Stimulated activated CD8-positive, alpha-beta memory T cell treated with anti-CD3 and anti-CD28 coated beads, Interleukin-12 subunit alpha, Interleukin-12 subunit beta, amount 100 ng/mL, for 24 hours (primary cell): ENCODE results near the gene ADPRHL1.
"Not testable (repeated sequence)": the region's sequence is repeated elsewhere in the genome, so short reads cannot be mapped to it uniquely, and the experiment has no call there.

ENCODE experiments used
- DNase-seq: peaks from one replicate; pipeline ENCODE4 v3.0.0-alpha.2; 2020; ENCODE audit errors: extremely low read depth

The ADPRHL1 gene

DNA sequence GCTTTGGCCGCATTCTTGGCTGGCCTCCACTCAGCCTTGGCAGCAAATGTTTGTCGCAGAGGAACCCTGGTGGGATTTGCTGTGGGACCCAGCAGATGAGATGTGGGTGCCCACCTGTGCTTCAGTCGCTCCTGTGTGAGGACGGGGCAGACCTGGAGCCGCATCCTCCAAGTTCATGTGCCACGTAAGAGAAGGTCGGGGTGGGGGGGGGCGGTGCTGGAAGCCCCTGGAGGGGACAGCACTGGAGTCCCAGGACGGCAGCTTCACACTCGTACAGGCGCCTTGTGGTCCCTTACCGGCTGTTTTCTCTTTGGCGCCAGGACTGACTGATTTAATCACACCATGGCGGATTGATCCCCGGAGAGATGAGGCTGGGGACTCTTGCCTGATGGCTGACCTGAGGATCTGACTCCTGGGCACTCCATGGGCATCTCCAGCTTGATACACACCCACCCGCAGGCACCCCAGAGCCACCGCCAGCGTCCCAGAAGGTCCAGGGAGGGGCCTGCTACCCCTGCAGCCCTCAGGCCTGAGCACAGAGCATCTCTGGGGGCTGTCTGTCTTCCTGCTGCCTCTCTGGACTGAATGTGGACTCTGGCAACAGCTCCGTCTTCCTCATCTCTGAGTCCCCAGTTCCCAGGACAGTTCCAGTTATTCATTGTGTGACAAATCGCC, 79.3 kb downstream of the ADPRHL1 start:
- no peak for DNase-seq

DNA sequence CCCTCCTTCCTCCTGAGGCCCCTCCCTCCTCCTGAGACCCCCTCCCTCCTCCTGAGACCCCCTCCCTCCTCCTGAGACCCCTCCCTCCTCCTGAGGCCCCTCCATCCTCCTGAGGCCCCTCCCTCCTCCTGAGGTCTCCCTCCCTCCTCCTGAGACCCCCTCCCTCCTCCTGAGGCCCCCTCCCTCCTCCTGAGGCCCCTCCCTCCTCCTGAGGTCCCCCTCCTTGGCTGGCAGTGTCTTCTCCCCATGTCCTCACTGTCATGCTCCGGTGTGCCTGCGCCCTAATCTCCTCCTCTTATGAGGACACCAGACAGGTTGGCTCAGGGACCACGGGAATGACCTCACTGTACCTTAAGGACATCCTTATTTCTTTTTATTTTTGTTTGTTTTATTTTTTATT, 81.6 kb downstream of the ADPRHL1 start:
- not testable (repeated sequence) for DNase-seq

DNA sequence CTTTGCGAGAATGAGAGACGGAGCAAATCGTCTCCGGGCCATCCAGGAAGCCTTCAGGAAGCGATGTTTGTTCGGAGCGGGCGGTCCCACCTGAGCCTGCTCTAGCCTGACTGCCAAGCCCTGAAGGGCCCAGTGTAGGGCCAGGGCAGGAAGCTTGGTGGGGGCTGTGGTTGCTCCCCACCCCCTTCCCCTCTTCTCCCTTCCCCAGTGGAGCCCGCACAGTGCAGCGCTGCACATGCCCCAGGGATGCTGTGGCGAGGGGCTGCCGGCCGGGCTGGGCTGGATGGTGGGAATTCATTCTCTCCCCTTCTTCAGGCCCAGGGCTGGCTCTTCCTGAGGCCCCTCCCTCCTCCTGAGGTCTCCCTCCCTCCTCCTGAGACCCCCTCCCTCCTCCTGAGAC, 82.2 kb downstream of the ADPRHL1 start:
- DNase-seq = no peak

DNA sequence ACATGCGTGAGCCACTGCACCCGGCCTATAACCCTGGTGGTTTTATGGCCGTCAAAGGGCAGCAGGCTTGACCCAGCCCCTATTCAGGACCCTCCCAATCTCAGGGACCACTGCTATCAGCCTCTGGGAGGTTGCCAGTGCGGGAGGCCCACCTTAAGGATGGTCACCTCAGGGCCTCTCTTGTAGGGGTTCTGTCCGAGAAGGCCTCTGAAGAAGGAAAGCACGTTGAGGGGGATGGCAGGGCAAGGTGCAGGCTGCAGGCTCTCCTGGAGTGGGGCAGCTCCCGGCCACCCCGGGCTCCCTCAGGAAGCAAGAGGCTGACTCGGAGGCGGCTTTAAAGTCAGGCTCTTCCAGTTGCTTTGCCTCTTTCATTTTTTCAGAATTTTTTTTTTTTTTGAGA, 83.4 kb downstream of the ADPRHL1 start:
- no peak for DNase-seq

DNA sequence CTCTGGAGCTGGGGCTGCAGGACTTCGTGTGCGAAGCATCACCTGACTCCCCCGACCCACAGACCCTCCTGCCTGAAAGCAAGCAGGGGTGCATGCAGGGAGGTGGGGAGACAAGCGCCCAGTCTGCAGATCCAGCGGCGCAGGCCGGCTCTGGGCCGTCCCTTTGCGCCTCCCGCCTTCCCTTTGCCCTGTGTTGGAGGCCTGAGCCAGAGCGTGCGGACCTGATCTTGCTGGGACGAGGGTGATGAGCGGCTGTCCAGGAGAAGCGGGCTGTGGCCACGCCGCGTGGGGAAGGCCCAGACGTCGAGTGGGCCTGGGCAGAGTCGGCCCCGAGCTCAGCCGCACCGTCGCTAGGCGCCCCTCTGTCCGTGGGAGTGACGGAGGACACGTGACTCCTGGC, 84.1 kb downstream of the ADPRHL1 start:
- DNase-seq = no peak

DNA sequence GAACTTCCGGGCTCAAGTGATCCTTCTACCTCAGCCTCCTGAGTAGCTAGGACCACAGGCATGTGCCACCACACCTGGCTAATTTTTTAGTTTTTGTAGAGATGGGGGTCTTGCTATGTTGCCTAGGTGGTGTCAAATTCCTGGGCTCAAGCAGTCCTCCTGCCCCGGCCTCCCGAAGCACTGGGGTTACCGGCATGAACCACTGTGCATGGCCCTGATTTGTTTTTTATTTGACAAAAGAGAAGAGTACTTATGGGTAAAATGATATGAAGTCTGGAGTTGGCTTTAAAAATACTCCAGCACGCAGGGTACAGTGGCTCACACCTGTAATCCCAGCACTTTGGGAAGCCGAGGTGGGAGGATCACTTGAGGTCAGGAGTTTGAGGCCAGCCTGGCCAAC, 84.9 kb downstream of the ADPRHL1 start:
- DNase-seq = not testable (repeated sequence)

DNA sequence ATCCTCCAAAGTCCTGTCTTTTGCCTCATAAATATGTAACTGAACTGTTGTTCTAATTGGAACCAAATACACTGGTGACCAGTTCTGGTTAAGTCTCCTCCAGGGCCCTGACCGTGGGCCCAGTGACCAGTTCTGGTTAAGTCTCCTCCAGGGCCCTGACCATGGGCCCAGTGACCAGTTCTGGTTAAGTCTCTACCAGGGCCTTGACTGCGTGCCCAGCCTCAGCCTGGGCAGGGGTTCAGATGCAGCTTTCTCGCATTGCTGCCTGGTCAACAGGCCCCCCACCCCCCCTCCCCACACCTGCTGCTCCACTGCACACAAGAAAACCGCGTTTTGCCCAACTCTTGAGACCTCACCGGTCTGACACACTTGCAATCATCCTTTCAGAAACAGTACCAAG, 85.5 kb downstream of the ADPRHL1 start:
- no peak for DNase-seq

DNA sequence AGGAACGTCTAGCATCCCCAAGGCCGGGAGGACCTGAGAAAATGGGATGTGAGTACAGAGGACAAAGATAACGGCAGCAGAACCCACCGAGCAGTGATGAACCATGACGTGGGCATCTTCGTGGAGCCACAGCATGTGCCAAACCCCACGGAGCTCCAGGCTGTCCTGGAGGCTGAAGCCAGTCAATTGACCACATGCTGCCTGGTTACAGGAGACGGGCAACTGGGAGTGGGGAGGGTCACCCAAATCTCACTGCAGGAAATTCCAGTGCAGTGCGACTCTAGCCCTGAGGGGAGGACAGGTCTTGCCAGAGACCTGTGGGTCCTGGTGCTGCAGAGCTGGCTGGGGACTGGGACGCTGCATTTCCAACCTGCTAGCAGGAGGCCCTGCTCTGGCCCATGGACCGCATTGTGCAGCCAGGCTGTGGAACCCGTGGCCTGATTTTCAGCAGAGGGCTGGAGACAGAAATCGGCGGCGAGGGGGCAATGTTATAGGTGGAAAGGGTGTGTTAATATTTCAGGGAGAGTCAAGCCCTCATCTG, 86.2 kb downstream of the ADPRHL1 start:
- no peak for DNase-seq

DNA sequence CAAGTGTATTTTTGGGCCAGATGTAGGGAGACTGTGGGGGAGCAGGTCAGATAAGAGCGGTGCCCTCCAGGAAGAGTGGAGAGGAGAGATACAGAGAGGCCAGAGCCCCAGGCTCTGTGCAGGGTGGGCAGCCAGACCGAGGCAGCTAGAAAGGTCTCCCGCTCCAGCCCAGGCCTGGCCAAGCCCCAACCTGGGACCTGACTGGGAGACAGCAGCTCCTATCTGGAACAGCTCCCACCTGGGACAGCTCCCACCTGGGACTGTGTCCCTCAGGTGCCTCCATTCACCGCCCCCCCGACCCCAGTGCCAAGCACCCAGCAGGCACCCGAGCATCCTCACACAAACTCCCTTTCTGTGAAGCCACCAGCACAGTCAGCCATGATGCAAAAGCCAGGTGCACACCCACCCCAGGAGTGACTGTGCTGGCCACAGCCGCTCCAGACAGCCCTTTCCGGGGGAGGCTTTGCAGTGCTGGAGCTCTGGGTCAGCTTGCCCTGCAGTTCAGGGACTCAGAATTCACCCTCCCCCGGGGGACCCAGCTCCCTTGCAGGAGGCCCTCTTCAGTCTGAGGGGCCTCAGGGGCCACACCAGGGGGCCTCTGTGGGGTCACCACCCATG, 87.2 kb downstream of the ADPRHL1 start:
- no peak for DNase-seq

DNA sequence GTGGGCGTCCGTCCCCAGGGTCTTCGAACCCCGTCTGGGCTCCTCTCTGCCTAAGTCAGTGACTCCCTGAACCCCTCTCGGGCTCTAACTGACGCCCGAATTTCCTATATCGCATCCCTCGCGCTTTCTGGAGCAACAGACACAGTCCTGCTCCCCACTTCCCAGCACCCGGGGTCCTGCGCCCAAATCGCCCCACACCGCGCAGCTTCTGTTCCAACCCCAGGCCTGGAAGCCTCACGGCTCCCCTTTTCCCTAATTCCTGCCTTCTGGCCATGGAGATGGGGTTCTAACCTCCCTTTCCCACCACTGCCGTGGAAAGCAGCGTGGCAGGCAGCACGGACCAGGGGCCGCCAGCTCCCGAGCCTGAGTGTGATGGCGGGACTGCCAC, 87.7 kb downstream of the ADPRHL1 start:
- DNase-seq = no peak

DNA sequence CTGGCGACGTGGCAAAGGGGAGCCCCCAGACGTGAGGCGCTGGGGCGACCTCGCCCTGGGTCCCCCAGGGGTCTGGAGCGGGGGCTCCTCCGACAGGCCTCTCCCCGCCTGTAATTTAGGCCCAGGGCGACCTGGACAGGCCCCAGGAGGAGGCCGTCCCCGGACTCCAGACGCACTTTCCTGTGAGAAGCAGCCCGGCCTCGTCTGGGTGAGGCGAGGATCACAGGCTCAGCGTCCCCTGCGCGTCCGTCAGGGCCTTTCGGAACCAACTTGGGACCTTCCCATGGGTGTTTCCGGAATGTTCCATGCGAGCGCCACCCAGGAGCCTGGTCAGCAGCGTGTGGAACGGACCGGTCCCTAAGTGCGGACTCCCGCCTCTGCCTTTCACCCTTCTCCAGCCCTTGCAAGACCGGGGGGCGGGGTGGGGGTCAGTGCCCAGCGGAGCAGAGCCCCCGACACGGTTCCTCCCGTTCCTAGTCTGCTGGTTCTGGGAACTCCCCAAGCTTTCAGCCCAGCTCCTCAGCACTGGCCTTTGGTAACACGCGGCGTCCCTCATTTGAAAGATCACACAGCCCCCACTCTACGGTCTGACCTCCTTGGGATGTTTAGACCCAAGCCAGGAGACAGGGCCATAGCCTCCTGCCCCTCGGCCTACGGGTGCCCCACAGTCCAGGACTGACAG, 88.2 kb downstream of the ADPRHL1 start:
- no peak for DNase-seq

DNA sequence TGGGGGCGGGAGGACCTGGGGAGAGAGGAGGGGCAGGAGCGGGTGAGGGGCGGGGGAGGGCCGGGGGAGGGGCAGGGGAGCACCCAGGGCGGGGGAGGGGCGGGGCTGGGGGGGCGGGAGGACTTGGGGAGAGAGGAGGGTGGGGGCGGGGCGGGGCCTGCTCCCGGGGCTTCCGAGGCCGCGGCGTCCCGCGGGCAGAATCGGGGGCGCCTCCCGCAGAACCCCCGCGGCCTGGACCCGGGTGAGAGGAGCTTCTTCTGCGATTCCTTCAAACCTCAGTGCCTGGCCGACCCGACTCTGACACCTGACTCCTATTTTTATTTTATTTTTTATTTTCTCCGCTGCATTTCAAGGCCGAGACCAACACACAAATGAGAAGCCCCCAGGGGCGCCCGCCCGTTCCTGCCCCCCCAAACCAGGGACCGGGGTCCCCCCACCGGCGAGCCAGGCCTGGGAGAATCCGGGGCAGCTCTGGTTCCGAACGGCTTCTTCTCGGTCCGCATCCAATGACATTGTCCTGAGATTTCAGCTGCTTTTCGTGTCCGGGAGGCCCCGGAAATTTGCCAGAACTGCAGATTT, 88.9 kb downstream of the ADPRHL1 start:
- DNase-seq = no peak

DNA sequence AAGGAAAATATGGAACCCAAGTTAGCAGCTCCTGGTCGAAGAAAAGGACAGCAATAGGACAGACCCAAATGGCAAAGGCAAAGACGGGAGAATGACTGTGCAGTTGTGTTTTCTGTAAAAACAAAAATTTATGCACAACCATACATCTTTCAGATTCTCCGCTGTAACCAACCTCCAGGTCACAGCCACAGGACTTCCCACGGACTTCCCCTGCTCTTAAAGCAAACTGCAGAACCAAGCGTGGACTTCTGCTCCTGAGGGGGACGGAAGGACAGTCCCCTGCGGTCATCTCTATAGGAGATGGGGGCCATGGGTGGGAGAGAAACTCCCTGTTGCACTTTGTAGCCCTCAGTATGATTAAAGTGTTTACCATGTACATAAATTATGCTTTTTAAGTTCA, 91.9 kb downstream of the ADPRHL1 start:
- no peak for DNase-seq

DNA sequence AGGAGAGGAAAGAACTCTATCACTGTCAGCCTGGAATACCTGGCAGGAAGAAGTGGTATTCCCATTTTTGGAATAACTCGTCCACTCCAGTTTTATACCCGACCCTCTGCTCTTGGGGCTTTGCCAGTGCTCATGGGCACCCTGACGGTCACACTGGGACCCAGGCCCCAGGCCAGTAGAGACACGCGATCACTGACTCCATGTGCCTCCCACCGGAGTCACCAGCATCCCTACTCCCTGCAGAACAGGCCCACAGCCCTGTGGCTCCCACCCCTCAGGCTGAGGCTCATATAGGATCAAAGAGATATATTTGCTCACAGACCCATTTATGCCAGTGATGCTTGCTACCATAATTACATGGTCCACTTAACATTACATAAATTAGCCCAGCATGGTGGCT, 92.8 kb downstream of the ADPRHL1 start:
- DNase-seq = no peak

DNA sequence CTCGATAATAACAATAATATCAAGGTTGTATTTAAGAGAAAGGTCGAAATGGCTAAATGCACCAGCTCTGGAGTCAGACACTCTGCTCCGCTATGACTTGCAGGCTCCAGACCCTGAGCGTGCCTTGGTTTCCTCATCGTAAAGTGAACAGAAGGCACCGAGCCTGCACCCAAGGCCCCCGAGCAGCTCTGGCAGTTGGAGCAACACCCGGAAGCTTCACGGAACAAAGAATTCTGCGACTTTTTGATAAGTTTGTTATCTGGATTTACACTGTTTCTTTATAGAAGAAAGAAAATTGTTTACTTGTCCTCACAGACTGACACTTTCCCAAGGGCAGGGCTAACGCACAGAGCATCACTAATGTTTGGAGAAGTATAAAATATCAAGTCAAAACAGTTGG, 93.7 kb downstream of the ADPRHL1 start:
- DNase-seq = no peak

DNA sequence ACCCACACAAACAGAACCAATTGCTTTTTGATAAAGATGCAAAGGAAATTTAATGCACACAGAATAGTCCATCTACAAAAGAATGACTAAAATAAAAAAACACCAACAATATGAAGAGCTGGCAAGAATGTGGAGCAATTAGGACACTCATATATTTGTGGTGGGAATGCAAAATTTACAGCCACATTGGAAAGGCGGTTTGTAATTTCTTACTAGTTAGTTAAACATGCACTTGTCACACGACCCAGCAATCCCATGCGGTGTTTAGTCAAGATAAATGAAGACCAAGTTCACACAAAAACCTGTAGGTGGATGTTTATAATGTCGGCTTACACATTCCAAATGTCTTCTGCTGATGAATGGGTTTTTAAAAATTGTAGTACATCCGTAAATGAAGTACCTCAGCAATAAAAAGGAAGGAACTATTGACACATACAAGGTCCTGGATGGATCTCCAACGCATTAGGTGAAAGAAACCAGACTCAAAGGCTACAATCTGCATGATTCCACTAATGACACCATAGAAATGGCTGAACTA, 94.6 kb downstream of the ADPRHL1 start:
- DNase-seq = no peak

DNA sequence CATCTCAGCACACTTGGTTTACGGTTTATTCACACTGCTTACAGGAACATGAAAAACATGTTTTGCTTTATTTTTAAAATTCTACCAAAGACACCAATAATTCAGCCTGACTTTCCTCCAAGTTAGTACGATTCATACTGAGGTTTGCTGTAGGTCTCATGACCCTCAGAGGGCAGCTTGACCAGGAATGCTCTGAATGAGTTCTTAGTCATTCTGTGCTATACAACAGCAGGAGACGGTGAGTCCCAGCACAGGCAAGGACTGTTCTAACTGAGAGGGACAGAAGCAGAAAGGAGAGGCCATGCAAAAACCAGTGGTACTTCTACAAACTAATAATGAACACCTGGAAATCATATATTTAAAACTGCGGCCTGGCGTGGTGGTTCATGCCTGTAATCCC, 95.8 kb downstream of the ADPRHL1 start:
- no peak for DNase-seq

DNA sequence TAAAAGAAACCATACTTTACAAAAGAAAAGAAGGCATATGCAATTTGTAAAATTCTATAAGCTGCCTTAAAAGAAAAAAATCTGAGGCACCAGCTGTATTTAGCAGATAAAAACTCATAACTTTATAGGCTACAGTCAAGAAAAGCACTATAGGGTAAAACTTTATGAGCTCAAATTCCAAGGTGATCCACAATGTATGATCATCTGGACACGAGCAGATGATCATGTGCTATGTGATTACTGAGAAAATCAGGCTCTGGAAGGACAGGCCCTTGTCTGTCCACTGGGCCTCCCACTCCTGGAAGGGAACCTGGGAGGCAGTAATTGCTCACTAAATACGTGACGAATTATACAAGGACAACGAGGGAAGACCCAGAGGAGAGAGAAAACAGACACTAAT, 96.7 kb downstream of the ADPRHL1 start:
- no peak for DNase-seq

DNA sequence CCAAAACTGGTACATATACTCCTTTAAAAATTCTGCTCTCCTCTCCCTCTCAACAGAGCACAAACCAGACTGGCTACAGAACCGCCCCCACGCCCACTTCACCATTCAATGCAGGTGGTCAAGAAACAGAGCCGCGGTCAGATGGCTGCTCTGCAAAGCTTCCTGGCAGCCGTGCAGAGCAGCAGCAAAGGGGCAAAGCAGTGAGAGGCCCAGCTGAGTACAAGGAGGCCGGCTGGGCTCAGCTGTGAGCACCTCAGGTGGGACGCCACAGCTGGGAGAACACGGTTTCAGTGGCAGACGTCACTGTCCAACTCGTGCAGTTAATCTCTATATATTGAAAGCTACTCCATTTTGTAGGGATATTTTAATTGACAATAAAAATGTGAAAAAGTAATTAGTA, 97.7 kb downstream of the ADPRHL1 start:
- DNase-seq = no peak

DNA sequence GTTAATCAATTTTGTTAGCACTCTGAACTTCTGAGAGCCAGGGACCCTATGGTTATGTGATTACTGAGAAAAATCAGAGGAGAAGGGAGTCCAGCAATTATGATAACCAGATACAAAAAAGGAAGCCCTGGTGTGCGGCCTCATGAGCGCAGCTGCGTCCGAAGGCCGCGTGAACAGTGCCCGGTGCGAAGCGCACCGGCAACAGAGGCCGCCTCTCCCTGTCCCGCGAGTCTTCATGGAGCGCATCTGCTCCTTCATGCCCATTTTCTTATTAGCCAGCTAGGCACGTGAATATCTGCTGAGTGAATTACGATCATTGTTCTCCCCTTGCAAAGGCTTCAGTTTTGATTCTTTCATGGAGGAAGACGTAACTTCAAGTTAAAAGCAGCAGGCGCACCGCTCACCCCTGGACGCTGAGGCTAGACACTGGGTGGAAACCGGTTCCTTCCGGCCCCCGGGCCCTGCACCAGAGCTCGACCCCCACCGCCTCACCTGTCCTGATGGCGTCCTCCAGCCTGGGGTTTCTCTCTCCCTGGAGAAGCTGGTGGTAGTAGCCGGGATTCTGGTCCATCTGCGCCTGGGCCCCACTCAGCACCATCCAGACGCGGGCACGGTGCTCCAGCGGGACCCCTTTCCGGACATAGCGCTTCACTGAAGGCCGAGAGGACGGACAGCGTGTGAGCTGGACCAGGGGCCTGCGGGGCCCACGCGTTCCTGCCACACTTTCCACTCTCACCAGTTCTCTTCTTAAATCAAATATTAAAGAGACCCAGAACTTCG, 98.3 kb downstream of the ADPRHL1 start:
- no peak for DNase-seq

DNA sequence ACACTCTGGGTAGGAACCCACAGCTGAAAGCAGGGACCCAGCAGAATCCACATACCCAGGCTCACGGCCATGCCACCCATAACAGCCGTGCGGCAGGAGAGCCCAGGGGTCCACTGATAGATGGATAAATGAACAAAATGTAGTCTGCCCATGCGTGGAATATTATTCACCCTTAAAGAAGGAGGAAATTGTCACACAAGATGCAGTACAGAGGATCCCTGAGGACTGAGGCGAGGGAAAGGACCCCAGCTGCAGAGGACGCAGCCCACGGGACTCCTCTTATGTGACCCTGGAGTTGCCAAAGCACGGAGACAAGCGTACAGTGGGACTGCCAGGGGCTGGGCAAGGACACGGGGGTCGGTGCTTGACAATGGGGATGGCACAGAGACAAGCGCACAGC, 100.0 kb downstream of the ADPRHL1 start:
- no peak for DNase-seq
